ENCODE measurements around the gene SLC28A1. TPM values are rescaled to one million over a fixed set of nuclear protein-coding genes. Genes with fewer than 3 reads are reported as not detected.
A peak's percentile ranks its signal among the peaks of the same experiment; 100 is the strongest.

SLC28A1 gene
- total RNA-seq, 1 experiment from 2014 or later: not detected

DNA sequence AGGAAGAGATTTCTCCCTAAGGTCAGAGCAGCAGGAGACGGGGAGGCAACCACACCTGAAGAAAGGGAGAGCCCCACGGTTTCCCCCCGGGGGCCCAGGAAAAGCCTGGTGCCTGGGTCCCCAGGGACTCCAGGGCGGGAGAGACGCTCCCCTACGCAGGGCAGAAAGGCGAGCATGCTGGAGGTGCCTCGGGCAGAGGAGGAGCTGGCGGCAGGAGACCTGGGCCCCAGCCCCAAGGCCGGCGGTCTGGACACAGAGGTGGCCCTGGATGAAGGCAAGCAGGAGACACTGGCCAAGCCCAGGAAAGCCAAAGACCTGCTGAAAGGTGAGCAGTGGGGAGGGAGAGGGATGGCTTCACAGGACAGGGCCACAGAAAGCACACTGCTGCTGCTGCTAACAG is 26.2 kb upstream of the SLC28A1 start:
- intact Hi-C loops (cut with micrococcal nuclease): no loop called here
- Histone ChIP-seq H3K4me3 (replicated peaks in 1 of 2; ENCODE audit: low read depth in 1 of 2, low read length in 2 of 2) (no peak overlapping the region), H3K9ac (ENCODE audit: low read length) (peak overlapping the region; percentile 41), H3K27me3 (ENCODE audit: insufficient read depth, low read length) (no peaks in the 10 kb centered on the region), H3K27ac (ENCODE audit: low read depth, low read length) (peak overlapping the region; percentile 55; the same call in 1 of the 2 replicates), H3K79me2 (ENCODE audit: insufficient read depth, low read length) (no peaks in the 10 kb centered on the region), H3K9me3 (ENCODE audit: control insufficient read depth in 1 of 2, insufficient read depth in 1 of 2, low read depth in 1 of 2, low read length in 2 of 2) (no peaks in the 10 kb centered on the region), H3K9me2 (ENCODE audit: insufficient read depth) (no peaks in the 10 kb centered on the region), H2AFZ (ENCODE audit: low read depth, low read length, poor library complexity, severe bottlenecking) (no peak overlapping the region), H3K4me1 (ENCODE audit: control insufficient read depth in 1 of 2, insufficient read depth in 2 of 2, low read length in 2 of 2) (peaks cover 29 to 38% of the 10 kb centered on the region in 2 experiments), H3K4me2 (ENCODE audit: low read length) (peak overlapping the region; percentile 74), H3K36me3 (ENCODE audit: control insufficient read depth in 1 of 2, insufficient read depth in 2 of 2, low read length in 2 of 2) (no peaks in the 10 kb centered on the region), H4K20me1 (ENCODE audit: insufficient read depth) (no peaks in the 10 kb centered on the region)
- ATAC-seq (0 out of 2 replicates have a peak, but pooled peaks have one; percentile 3), DNase-seq (ENCODE audit: low read depth, low spot score) (no peak)
- RAD21 ChIA-PET (ENCODE audit: low non-redundant PET in 1 of 2, low total read pairs in 2 of 2, uncharacterized antibody in 2 of 2, unreplicated experiment in 2 of 2): no interaction called here
- no peak for TF ChIP-seq ZNF274 (IDR thresholded peaks at IDR 0.05; ENCODE audit: low read depth, low read length)
- TF ChIP-seq ZFX (IDR thresholded peaks at IDR 0.05): no peak
- TF ChIP-seq SP1 (IDR thresholded peaks at IDR 0.05; ENCODE audit: low read depth): no peak
- CTCF ChIA-PET: interaction anchor here (1.5 kb wide), 1 partner anchor 12 kb away, joined by 3 read pairs; no protein-coding TSS in a partner anchor
- BruUV-seq (replicated peaks): no TSS peak
- POLR2A ChIA-PET: no interaction called here

- peak overlapping the region; percentile 74 for H3K4me2 ChIP-seq (ENCODE audit: low read length)
- CTCF ChIA-PET: interaction anchor here (1.3 to 1.5 kb wide), 2 partner anchors 11 to 19 kb away, joined by 3 read pairs; no protein-coding TSS in a partner anchor
- RAD21 ChIA-PET (ENCODE audit: low non-redundant PET in 1 of 2, low total read pairs in 2 of 2, uncharacterized antibody in 2 of 2, unreplicated experiment in 2 of 2): no interaction called here
- no TSS peak for BruUV-seq (replicated peaks)
- no peaks in the 10 kb centered on the region for H4K20me1 ChIP-seq (ENCODE audit: insufficient read depth)
- no peaks in the 10 kb centered on the region for H3K79me2 ChIP-seq (ENCODE audit: insufficient read depth, low read length)
- DNase-seq (ENCODE audit: low read depth, low spot score) (peak; percentile 75), ATAC-seq (peak; percentile 87)
- peak overlapping the region; percentile 41 for H3K9ac ChIP-seq (ENCODE audit: low read length)
- no peaks in the 10 kb centered on the region for H3K36me3 ChIP-seq (ENCODE audit: control insufficient read depth in 1 of 2, insufficient read depth in 2 of 2, low read length in 2 of 2)
- POLR2A ChIA-PET: no interaction called here
- peaks cover 29 to 33% of the 10 kb centered on the region in 2 experiments for H3K4me1 ChIP-seq (ENCODE audit: control insufficient read depth in 1 of 2, insufficient read depth in 2 of 2, low read length in 2 of 2)
- no peak overlapping the region for H2AFZ ChIP-seq (ENCODE audit: low read depth, low read length, poor library complexity, severe bottlenecking)
- peak overlapping the region in 1 of 2 experiments; percentile 41; a peak in 2 of 4 replicates for H3K4me3 ChIP-seq (replicated peaks in 1 of 2; ENCODE audit: low read depth in 1 of 2, low read length in 2 of 2)
- H3K27ac ChIP-seq (ENCODE audit: low read depth, low read length): peak overlapping the region; percentile 55
- H3K9me2 ChIP-seq (ENCODE audit: insufficient read depth): no peaks in the 10 kb centered on the region
- intact Hi-C loops (cut with micrococcal nuclease): no loop called here
- no peaks in the 10 kb centered on the region for H3K27me3 ChIP-seq (ENCODE audit: insufficient read depth, low read length)
- H3K9me3 ChIP-seq (ENCODE audit: control insufficient read depth in 1 of 2, insufficient read depth in 1 of 2, low read depth in 1 of 2, low read length in 2 of 2): no peaks in the 10 kb centered on the region
- TF ChIP-seq CEBPB (IDR thresholded peaks at IDR 0.05; ENCODE audit: low read depth) (peak; percentile 77), FOSL1 (IDR thresholded peaks at IDR 0.05; ENCODE audit: low read depth) (peak; percentile 95), SIN3A (IDR thresholded peaks at IDR 0.05; ENCODE audit: low read depth) (peak; percentile 73), JUND (IDR thresholded peaks at IDR 0.05) (peak; percentile 96), POLR2AphosphoS5 (IDR thresholded peaks at IDR 0.05; ENCODE audit: low read depth, low read length) (peak; percentile 83), RAD21 (IDR thresholded peaks at IDR 0.05; ENCODE audit: low read depth) (peak; percentile 45; the same call in 1 of the 2 replicates), POLR2A (IDR thresholded peaks at IDR 0.05; ENCODE audit: borderline replicate concordance, extremely low read depth, insufficient read depth, insufficient read length) (no peak), CBX3 (IDR thresholded peaks at IDR 0.05; ENCODE audit: low read depth) (peak; percentile 97), ZBTB33 (IDR thresholded peaks at IDR 0.05; ENCODE audit: extremely low read depth, insufficient replicate concordance, low read length) (peak; percentile 68), SRF (IDR thresholded peaks at IDR 0.05; ENCODE audit: low read depth) (no peak), ELF1 (IDR thresholded peaks at IDR 0.05; ENCODE audit: borderline replicate concordance, low read depth) (no peak; the same call in 1 of the 2 replicates), YY1 (IDR thresholded peaks at IDR 0.05; ENCODE audit: extremely low read depth, insufficient replicate concordance, low read depth, low read length) (peak; percentile 38), EGR1 (IDR thresholded peaks at IDR 0.05; ENCODE audit: low read depth) (peak; percentile 31; the same call in 1 of the 2 replicates), TCF7L2 (IDR thresholded peaks at IDR 0.05; ENCODE audit: borderline replicate concordance, extremely low read depth, insufficient read depth, insufficient read length) (no peak), CTCF (IDR thresholded peaks at IDR 0.05 in 2 of 3, conservative IDR thresholded peaks at IDR 0.05 in 1 of 3; ENCODE audit: borderline replicate concordance in 1 of 3, insufficient read depth in 1 of 3, low read depth in 2 of 3, low read length in 2 of 3) (no peak)
- TF ChIP-seq, protein P1, sequence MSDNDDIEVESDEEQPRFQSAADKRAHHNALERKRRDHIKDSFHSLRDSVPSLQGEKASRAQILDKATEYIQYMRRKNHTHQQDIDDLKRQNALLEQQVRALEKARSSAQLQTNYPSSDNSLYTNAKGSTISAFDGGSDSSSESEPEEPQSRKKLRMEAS (IDR thresholded peaks at IDR 0.05): peak; percentile 83
Measured at GRCh38 chr15:84859144-84859543, 25.3 kb upstream of the SLC28A1 start.
